WTC11 (cell line): Measurements from ENCODE around the gene ZBTB32.

ENCODE experiments used
- ATF3 ChIP-seq: sonication (generic); formaldehyde crosslinking; conservative IDR thresholded peaks from 2 replicates; pipeline ENCODE4 v1.8.1; 2022; ENCODE audit warnings: mild to moderate bottlenecking, missing genetic modification reagents
- CREM ChIP-seq: sonication (generic); formaldehyde crosslinking; IDR thresholded peaks from 2 replicates; pipeline ENCODE4 v1.8.1; 2022; ENCODE audit warnings: mild to moderate bottlenecking, missing genetic modification reagents, moderate library complexity
- FOXP1 ChIP-seq: sonication (generic); formaldehyde crosslinking; IDR thresholded peaks from 2 replicates; pipeline ENCODE4 v1.8.0; 2022; ENCODE audit warnings: missing genetic modification reagents, mild to moderate bottlenecking, moderate library complexity, borderline replicate concordance
- KAT7 ChIP-seq: sonication (generic); formaldehyde crosslinking; IDR thresholded peaks from 2 replicates; pipeline ENCODE4 v1.8.1; 2023; ENCODE audit warnings: missing genetic modification reagents, mild to moderate bottlenecking, borderline replicate concordance
- MLX ChIP-seq: sonication (generic); formaldehyde crosslinking; IDR thresholded peaks from 2 replicates; pipeline ENCODE4 v1.8.1; 2023; ENCODE audit warnings: mild to moderate bottlenecking, missing genetic modification reagents, moderate library complexity
- NFYB ChIP-seq: sonication (generic); formaldehyde crosslinking; conservative IDR thresholded peaks from 2 replicates; pipeline ENCODE4 v1.8.0; 2022; ENCODE audit warnings: low read depth, missing genetic modification reagents
- NR1H2 ChIP-seq: sonication (generic); formaldehyde crosslinking; IDR thresholded peaks from 2 replicates; pipeline ENCODE4 v1.9.0; 2021; ENCODE audit warnings: mild to moderate bottlenecking, moderate library complexity, missing genetic modification reagents
- NR2C2 ChIP-seq: sonication (generic); formaldehyde crosslinking; IDR thresholded peaks from 2 replicates; pipeline ENCODE4 v1.8.0; 2022; ENCODE audit warnings: mild to moderate bottlenecking, missing genetic modification reagents
- SP1 ChIP-seq: sonication (generic); formaldehyde crosslinking; conservative IDR thresholded peaks from 2 replicates; pipeline ENCODE4 v1.8.1; 2022; ENCODE audit warnings: missing genetic modification reagents
- TF ChIP-seq, protein P1 (sequence below): fragments of 200-600 bp; IDR thresholded peaks from 2 replicates; pipeline ENCODE4 v1.8.0; 2022; ENCODE audit warnings: antibody characterized with exemption
- TF ChIP-seq, protein P2 (sequence below): sonication (generic); formaldehyde crosslinking; IDR thresholded peaks from 2 replicates; pipeline ENCODE4 v1.8.0; 2022; ENCODE audit warnings: mild to moderate bottlenecking, missing genetic modification reagents

- TF ChIP-seq NR1H2 (CRISPR knock-in tag) (no peak), KAT7 (CRISPR knock-in tag) (no peak), CREM (CRISPR knock-in tag) (no peak), FOXP1 (CRISPR knock-in tag) (no peak), ATF3 (CRISPR knock-in tag) (no peak), NFYB (no peak), SP1 (CRISPR knock-in tag) (no peak), MLX (no peak), NR2C2 (no peak)
- TF ChIP-seq, protein P1, sequence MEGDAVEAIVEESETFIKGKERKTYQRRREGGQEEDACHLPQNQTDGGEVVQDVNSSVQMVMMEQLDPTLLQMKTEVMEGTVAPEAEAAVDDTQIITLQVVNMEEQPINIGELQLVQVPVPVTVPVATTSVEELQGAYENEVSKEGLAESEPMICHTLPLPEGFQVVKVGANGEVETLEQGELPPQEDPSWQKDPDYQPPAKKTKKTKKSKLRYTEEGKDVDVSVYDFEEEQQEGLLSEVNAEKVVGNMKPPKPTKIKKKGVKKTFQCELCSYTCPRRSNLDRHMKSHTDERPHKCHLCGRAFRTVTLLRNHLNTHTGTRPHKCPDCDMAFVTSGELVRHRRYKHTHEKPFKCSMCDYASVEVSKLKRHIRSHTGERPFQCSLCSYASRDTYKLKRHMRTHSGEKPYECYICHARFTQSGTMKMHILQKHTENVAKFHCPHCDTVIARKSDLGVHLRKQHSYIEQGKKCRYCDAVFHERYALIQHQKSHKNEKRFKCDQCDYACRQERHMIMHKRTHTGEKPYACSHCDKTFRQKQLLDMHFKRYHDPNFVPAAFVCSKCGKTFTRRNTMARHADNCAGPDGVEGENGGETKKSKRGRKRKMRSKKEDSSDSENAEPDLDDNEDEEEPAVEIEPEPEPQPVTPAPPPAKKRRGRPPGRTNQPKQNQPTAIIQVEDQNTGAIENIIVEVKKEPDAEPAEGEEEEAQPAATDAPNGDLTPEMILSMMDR, result no peak
- TF ChIP-seq, protein P2, sequence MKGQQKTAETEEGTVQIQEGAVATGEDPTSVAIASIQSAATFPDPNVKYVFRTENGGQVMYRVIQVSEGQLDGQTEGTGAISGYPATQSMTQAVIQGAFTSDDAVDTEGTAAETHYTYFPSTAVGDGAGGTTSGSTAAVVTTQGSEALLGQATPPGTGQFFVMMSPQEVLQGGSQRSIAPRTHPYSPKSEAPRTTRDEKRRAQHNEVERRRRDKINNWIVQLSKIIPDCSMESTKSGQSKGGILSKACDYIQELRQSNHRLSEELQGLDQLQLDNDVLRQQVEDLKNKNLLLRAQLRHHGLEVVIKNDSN (CRISPR knock-in tag), result no peak
Measured at GRCh38 chr19:35719402-35720162, 15.2 kb downstream of the ZBTB32 start.
